ENCODE measurements around the gene FCHSD2.

DNA sequence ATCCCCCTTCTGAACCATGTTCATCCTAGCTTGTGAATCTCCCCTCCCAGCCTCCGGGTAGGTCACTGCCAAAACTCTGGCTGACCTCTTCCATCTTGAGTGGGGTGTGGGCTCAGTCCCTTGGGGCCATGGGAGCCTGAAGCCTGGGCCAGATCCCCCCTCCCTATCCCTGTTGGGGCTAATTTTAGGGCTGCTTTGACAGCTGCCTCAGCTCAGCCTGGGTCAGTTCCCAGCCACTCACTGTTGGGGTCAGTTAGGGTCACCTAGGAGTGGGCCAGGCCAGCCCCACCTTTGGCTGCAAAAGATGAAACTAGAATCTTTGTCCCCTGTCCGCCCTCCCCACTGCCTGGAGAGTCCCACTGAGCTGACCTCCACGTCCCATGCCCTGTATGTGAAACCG is 46.2 kb upstream of the FCHSD2 start:
- TF ChIP-seq, protein P1, sequence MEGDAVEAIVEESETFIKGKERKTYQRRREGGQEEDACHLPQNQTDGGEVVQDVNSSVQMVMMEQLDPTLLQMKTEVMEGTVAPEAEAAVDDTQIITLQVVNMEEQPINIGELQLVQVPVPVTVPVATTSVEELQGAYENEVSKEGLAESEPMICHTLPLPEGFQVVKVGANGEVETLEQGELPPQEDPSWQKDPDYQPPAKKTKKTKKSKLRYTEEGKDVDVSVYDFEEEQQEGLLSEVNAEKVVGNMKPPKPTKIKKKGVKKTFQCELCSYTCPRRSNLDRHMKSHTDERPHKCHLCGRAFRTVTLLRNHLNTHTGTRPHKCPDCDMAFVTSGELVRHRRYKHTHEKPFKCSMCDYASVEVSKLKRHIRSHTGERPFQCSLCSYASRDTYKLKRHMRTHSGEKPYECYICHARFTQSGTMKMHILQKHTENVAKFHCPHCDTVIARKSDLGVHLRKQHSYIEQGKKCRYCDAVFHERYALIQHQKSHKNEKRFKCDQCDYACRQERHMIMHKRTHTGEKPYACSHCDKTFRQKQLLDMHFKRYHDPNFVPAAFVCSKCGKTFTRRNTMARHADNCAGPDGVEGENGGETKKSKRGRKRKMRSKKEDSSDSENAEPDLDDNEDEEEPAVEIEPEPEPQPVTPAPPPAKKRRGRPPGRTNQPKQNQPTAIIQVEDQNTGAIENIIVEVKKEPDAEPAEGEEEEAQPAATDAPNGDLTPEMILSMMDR (IDR thresholded peaks at IDR 0.05; ENCODE audit: low read length) = no peak
- TF ChIP-seq EZH2 (IDR thresholded peaks at IDR 0.05; ENCODE audit: borderline replicate concordance, low read length) = no peak

Data from OCI-LY1 (cell line).